A549 (cell line): ENCODE measurements around the gene OARD1.

ENCODE experiments used
- CEBPB ChIP-seq, 2 experiments: fragments of >200 bp in 1 of 2; sonication (Bioruptor Twin) in 1 of 2; formaldehyde crosslinking in 1 of 2; IDR thresholded peaks; 2 replicates each; pipeline ENCODE4 v1.6.1; 2012 to 2016
- EP300 ChIP-seq, 2 experiments: fragments of >200 bp; sonication (Bioruptor Twin); formaldehyde crosslinking; IDR thresholded peaks; 2 replicates in 1 of 2; 3 replicates in 1 of 2; pipeline ENCODE4 v1.6.1; 2016 to 2017
- HOXB5 ChIP-seq: fragments of 250-450 bp; sonication (Bioruptor Pico); IDR thresholded peaks from 2 replicates; pipeline ENCODE4 v1.5.0; 2020; ENCODE audit warnings: mild to moderate bottlenecking, moderate library complexity
- KDM1A ChIP-seq: fragments of 200-600 bp; sonication (generic); IDR thresholded peaks from 2 replicates; pipeline ENCODE4 v1.6.1; 2016; ENCODE audit warnings: low read depth, mild to moderate bottlenecking
- KDM5A ChIP-seq: fragments of 200-600 bp; sonication (generic); IDR thresholded peaks from 2 replicates; pipeline ENCODE4 v1.6.1; 2016; ENCODE audit warnings: antibody characterized with exemption, mild to moderate bottlenecking
- POLR2A ChIP-seq: IDR thresholded peaks from 2 replicates; pipeline ENCODE4 v1.6.1; 2012; ENCODE audit warnings: mild to moderate bottlenecking, low read length
- RNF2 ChIP-seq: fragments of 200-600 bp; sonication (generic); IDR thresholded peaks from 2 replicates; pipeline ENCODE4 v1.6.1; 2016; ENCODE audit warnings: low read depth, mild to moderate bottlenecking, antibody characterized with exemption, moderate library complexity, borderline replicate concordance
- TF ChIP-seq, protein P1 (sequence below): fragments of >200 bp; sonication (Bioruptor Twin); formaldehyde crosslinking; IDR thresholded peaks from 3 replicates; pipeline ENCODE4 v1.5.1; 2016
- TF ChIP-seq, protein P2 (sequence below): fragments of 250-450 bp; sonication (Bioruptor Pico); IDR thresholded peaks from 2 replicates; pipeline ENCODE4 v1.5.0; 2021; ENCODE audit warnings: mild to moderate bottlenecking, moderate library complexity, borderline replicate concordance

GRCh38 chr6:41027799-41028560 is 44.2 kb downstream of the OARD1 start:
- TF ChIP-seq POLR2A = no peak
- TF ChIP-seq KDM5A = no peak
- TF ChIP-seq, protein P1, sequence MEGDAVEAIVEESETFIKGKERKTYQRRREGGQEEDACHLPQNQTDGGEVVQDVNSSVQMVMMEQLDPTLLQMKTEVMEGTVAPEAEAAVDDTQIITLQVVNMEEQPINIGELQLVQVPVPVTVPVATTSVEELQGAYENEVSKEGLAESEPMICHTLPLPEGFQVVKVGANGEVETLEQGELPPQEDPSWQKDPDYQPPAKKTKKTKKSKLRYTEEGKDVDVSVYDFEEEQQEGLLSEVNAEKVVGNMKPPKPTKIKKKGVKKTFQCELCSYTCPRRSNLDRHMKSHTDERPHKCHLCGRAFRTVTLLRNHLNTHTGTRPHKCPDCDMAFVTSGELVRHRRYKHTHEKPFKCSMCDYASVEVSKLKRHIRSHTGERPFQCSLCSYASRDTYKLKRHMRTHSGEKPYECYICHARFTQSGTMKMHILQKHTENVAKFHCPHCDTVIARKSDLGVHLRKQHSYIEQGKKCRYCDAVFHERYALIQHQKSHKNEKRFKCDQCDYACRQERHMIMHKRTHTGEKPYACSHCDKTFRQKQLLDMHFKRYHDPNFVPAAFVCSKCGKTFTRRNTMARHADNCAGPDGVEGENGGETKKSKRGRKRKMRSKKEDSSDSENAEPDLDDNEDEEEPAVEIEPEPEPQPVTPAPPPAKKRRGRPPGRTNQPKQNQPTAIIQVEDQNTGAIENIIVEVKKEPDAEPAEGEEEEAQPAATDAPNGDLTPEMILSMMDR = peak; percentile 92
- TF ChIP-seq KDM1A = no peak
- no peak for TF ChIP-seq HOXB5 (CRISPR knock-in tag)
- TF ChIP-seq, protein P2, sequence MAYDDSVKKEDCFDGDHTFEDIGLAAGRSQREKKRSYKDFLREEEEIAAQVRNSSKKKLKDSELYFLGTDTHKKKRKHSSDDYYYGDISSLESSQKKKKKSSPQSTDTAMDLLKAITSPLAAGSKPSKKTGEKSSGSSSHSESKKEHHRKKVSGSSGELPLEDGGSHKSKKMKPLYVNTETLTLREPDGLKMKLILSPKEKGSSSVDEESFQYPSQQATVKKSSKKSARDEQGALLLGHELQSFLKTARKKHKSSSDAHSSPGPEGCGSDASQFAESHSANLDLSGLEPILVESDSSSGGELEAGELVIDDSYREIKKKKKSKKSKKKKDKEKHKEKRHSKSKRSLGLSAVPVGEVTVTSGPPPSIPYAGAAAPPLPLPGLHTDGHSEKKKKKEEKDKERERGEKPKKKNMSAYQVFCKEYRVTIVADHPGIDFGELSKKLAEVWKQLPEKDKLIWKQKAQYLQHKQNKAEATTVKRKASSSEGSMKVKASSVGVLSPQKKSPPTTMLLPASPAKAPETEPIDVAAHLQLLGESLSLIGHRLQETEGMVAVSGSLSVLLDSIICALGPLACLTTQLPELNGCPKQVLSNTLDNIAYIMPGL (CRISPR knock-in tag) = no peak
- TF ChIP-seq RNF2 = no peak
- no peak for TF ChIP-seq CEBPB (IDR thresholded peaks at IDR 0.05)
- no peak for TF ChIP-seq EP300 (IDR thresholded peaks at IDR 0.05)
